K562 (cell line): ENCODE data around the gene CEBPE. TPM values are rescaled to one million over a fixed set of nuclear protein-coding genes. Genes with fewer than 3 reads are reported as not detected.

Experiments
- CREB1 ChIP-seq, 2 experiments: sonication (generic) in 1 of 2; formaldehyde crosslinking in 1 of 2; IDR thresholded peaks; 2 replicates each; pipeline versions ENCODE4 v1.6.1 to v1.8.0; 2012 to 2022; ENCODE audit warnings: inconsistent platforms in 1 of 2, mild to moderate bottlenecking in 1 of 2, missing genetic modification reagents in 1 of 2, moderate library complexity in 1 of 2
- ETV6 ChIP-seq, 3 experiments: fragments of 150-350 bp in 1 of 3; sonication (generic) in 1 of 3; formaldehyde crosslinking in 1 of 3; IDR thresholded peaks; 2 replicates each; pipeline versions ENCODE4 v1.6.1 to v1.8.0; 2014 to 2022; ENCODE audit warnings: borderline replicate concordance in 2 of 3, low read depth in 2 of 3, antibody characterized with exemption in 1 of 3, low read length in 1 of 3, mild to moderate bottlenecking in 1 of 3, missing genetic modification reagents in 1 of 3
- GATAD2A ChIP-seq: fragments of 450-650 bp; IDR thresholded peaks from 2 replicates; pipeline ENCODE4 v1.6.1; 2017
- HDAC2 ChIP-seq: fragments of 450-650 bp; IDR thresholded peaks from 2 replicates; pipeline ENCODE4 v1.6.1; 2016; ENCODE audit warnings: mild to moderate bottlenecking
- MAZ ChIP-seq, 2 experiments: fragments of 450-650 bp in 1 of 2; sonication (generic) in 1 of 2; formaldehyde crosslinking; IDR thresholded peaks in 1 of 2; conservative IDR thresholded peaks in 1 of 2; 2 replicates each; pipeline versions ENCODE4 v1.4.0 to v1.5.0; 2020; ENCODE audit warnings: mild to moderate bottlenecking in 1 of 2, missing genetic modification reagents in 1 of 2
- POLR2A ChIP-seq: fragments of 450-650 bp; conservative IDR thresholded peaks from 2 replicates; pipeline ENCODE4 v1.6.1; 2016
- SMARCE1 ChIP-seq: fragments of 450-650 bp; IDR thresholded peaks from 2 replicates; pipeline ENCODE4 v1.7.1; 2016; ENCODE audit warnings: mild to moderate bottlenecking
- SOX6 ChIP-seq: fragments of 450-650 bp; IDR thresholded peaks from 2 replicates; pipeline ENCODE4 v1.6.1; 2014; ENCODE audit warnings: mild to moderate bottlenecking
- SRF ChIP-seq, 2 experiments: fragments of 250-450, 450-650 bp in 1 of 2; sonication (Bioruptor Pico) in 1 of 2; sonication (generic) in 1 of 2; formaldehyde crosslinking; IDR thresholded peaks; 2 replicates each; pipeline versions ENCODE4 v1.5.0 to v1.5.1; 2020 to 2022; ENCODE audit warnings: mild to moderate bottlenecking in 1 of 2, missing genetic modification reagents in 1 of 2
- STAT5A ChIP-seq: IDR thresholded peaks from 2 replicates; pipeline ENCODE4 v1.6.1; 2012; ENCODE audit warnings: low read length, inconsistent platforms, borderline replicate concordance
- TRIM28 ChIP-seq: fragments of 450-650 bp; IDR thresholded peaks from 2 replicates; pipeline ENCODE4 v1.6.1; 2017
- ZFX ChIP-seq: sonication (generic); formaldehyde crosslinking; IDR thresholded peaks from 2 replicates; pipeline ENCODE4 v1.8.0; 2022; ENCODE audit warnings: mild to moderate bottlenecking, missing genetic modification reagents, moderate library complexity
- ZSCAN29 ChIP-seq: fragments of 450-650 bp; IDR thresholded peaks from 2 replicates; pipeline ENCODE4 v1.6.1; 2017
- polyA plus RNA-seq, 8 experiments: library from polyadenylated mRNA; depleted of rRNA in 4 of 8; stranded (reverse) in 5 of 8; unstranded in 3 of 8; fragments of >200 nt; fragmentation: Nextera tagmentation in 2 of 8; fragmentation: Illumina TruSeq in 1 of 8; extraction: Ambion mirVana in 2 of 8; extraction: Trizol in 1 of 8; gene quantifications; 2 replicates each; pipeline versions ENCODE4 v1.2.1 to v1.2.3, GENCODE V29; 2011 to 2014; ENCODE audit warnings: inconsistent platforms in 1 of 8, missing spikeins in 1 of 8
- total RNA-seq, 7 experiments: library from RNA; depleted of rRNA in 6 of 7; stranded (reverse); fragments of >200 nt in 6 of 7; fragmentation: Illumina TruSeq in 2 of 7; extraction: Trizol in 2 of 7; gene quantifications; 2 replicates each; pipeline versions ENCODE4 v1.2.1 to v1.2.3, GENCODE V29; 2011 to 2021; ENCODE audit warnings: low replicate concordance in 1 of 7
- TF ChIP-seq, protein P1 (sequence below), 2 experiments: fragments of 450-650 bp; conservative IDR thresholded peaks; 2 replicates each; pipeline ENCODE4 v1.6.1; 2017; ENCODE audit warnings: mild to moderate bottlenecking in 2 of 2, moderate library complexity in 2 of 2
- TF ChIP-seq, protein P2 (sequence below): fragments of 450-650 bp; IDR thresholded peaks from 2 replicates; pipeline ENCODE4 v1.6.1; 2018; ENCODE audit not compliant: partially characterized antibody
- TF ChIP-seq, protein P3 (sequence below): sonication (generic); formaldehyde crosslinking; IDR thresholded peaks from 2 replicates; pipeline ENCODE4 v1.8.0; 2022; ENCODE audit warnings: mild to moderate bottlenecking, missing genetic modification reagents

CEBPE gene
- total and polyA plus RNA-seq, 9 of the 15 experiments (the other 6 are each of a cell fraction or from before 2014, with no cell fraction given), result 0.09 to 0.15 (median 0.13) TPM; not detected in 6

DNA sequence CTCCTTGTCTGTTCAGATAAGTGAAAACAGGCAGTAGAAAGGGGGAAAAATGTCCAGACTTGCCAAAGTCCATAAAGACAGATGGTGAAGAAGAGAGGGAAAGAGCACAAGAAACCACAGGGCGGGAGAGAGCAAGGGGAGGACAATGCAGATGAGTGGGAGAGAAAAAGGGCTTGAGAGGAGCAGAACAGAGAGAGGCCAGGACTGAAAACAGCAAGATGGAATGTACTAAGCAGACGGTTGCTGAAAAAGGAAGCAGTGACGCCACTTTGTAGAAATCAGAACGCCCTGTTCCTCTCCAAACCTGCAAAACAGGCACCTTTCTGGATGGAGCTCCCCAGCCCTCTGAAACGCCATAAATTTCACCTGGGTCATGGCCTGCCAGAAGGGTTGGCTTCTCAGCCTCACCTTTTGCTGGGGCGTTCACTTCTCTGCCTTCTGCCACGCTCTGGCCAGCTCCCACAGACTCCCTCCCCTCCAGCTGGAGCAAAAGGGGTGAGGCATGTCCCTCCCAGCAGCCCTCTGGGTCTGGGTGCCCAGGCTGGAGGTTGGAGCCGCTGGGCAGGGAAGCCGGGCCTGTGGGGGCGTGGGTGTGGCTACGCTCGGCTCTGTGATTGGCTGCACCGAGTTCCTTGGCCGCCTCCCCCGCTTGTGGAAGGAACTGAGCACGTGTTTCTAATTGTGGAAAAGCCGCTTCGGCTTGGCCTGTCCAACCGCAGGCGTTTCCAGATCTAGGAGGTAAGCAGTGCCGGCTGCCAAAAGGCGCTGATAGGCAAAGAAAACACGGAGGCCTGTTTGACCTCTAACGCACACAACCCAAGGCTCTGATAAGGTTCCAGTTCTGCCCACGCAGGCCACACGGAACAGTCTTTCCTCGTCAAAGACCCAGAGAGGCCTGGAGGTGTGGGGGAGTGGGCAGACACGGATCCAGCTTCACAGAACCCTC, 35.1 kb upstream of the CEBPE start (continued):
- TF ChIP-seq, protein P1, sequence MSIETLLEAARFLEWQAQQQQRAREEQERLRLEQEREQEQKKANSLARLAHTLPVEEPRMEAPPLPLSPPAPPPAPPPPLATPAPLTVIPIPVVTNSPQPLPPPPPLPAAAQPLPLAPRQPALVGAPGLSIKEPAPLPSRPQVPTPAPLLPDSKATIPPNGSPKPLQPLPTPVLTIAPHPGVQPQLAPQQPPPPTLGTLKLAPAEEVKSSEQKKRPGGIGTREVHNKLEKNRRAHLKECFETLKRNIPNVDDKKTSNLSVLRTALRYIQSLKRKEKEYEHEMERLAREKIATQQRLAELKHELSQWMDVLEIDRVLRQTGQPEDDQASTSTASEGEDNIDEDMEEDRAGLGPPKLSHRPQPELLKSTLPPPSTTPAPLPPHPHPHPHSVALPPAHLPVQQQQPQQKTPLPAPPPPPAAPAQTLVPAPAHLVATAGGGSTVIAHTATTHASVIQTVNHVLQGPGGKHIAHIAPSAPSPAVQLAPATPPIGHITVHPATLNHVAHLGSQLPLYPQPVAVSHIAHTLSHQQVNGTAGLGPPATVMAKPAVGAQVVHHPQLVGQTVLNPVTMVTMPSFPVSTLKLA (conservative IDR thresholded peaks at IDR 0.05), result peak; percentile 95 to 98
- TF ChIP-seq HDAC2 (peak; percentile 71; the same call in 1 of the 2 replicates), MAZ (CRISPR knock-in tag; conservative IDR thresholded peaks at IDR 0.05 in 1 of 2, IDR thresholded peaks at IDR 0.05 in 1 of 2) (peak; percentile 45 to 58; a peak in 1 of 4 replicates), SRF (CRISPR knock-in tag; IDR thresholded peaks at IDR 0.05) (0 out of 4 replicates have a peak, but pooled peaks of 1 of the 2 experiments have one; percentile 54), ZSCAN29 (no peak), POLR2A (peak; percentile 45; the same call in 1 of the 2 replicates), TRIM28 (0 out of 2 replicates have a peak, but pooled peaks have one; percentile 26), GATAD2A (peak; percentile 31; the same call in 1 of the 2 replicates), STAT5A (peak; percentile 25; the same call in 1 of the 2 replicates), ETV6 (IDR thresholded peaks at IDR 0.05; ENCODE audit: borderline replicate concordance in 1 of 2, low read depth in 2 of 2, low read length in 1 of 2) (no peak), ETV6 (CRISPR knock-in tag; IDR thresholded peaks at IDR 0.05; ENCODE audit: borderline replicate concordance) (no peak), SMARCE1 (peak; percentile 17; the same call in 1 of the 2 replicates), CREB1 (IDR thresholded peaks at IDR 0.05) (0 out of 2 replicates have a peak, but pooled peaks have one; percentile 13), CREB1 (CRISPR knock-in tag; IDR thresholded peaks at IDR 0.05) (no peak), ZFX (CRISPR knock-in tag) (peak; percentile 80), SOX6 (peak; percentile 79)
- TF ChIP-seq, protein P2, sequence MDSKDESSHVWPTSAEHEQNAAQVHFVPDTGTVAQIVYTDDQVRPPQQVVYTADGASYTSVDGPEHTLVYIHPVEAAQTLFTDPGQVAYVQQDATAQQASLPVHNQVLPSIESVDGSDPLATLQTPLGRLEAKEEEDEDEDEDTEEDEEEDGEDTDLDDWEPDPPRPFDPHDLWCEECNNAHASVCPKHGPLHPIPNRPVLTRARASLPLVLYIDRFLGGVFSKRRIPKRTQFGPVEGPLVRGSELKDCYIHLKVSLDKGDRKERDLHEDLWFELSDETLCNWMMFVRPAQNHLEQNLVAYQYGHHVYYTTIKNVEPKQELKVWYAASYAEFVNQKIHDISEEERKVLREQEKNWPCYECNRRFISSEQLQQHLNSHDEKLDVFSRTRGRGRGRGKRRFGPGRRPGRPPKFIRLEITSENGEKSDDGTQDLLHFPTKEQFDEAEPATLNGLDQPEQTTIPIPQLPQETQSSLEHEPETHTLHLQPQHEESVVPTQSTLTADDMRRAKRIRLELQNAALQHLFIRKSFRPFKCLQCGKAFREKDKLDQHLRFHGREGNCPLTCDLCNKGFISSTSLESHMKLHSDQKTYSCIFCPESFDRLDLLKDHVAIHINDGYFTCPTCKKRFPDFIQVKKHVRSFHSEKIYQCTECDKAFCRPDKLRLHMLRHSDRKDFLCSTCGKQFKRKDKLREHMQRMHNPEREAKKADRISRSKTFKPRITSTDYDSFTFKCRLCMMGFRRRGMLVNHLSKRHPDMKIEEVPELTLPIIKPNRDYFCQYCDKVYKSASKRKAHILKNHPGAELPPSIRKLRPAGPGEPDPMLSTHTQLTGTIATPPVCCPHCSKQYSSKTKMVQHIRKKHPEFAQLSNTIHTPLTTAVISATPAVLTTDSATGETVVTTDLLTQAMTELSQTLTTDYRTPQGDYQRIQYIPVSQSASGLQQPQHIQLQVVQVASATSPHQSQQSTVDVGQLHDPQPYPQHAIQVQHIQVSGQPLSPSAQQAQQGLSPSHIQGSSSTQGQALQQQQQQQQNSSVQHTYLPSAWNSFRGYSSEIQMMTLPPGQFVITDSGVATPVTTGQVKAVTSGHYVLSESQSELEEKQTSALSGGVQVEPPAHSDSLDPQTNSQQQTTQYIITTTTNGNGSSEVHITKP, result peak; percentile 21
- TF ChIP-seq, protein P3, sequence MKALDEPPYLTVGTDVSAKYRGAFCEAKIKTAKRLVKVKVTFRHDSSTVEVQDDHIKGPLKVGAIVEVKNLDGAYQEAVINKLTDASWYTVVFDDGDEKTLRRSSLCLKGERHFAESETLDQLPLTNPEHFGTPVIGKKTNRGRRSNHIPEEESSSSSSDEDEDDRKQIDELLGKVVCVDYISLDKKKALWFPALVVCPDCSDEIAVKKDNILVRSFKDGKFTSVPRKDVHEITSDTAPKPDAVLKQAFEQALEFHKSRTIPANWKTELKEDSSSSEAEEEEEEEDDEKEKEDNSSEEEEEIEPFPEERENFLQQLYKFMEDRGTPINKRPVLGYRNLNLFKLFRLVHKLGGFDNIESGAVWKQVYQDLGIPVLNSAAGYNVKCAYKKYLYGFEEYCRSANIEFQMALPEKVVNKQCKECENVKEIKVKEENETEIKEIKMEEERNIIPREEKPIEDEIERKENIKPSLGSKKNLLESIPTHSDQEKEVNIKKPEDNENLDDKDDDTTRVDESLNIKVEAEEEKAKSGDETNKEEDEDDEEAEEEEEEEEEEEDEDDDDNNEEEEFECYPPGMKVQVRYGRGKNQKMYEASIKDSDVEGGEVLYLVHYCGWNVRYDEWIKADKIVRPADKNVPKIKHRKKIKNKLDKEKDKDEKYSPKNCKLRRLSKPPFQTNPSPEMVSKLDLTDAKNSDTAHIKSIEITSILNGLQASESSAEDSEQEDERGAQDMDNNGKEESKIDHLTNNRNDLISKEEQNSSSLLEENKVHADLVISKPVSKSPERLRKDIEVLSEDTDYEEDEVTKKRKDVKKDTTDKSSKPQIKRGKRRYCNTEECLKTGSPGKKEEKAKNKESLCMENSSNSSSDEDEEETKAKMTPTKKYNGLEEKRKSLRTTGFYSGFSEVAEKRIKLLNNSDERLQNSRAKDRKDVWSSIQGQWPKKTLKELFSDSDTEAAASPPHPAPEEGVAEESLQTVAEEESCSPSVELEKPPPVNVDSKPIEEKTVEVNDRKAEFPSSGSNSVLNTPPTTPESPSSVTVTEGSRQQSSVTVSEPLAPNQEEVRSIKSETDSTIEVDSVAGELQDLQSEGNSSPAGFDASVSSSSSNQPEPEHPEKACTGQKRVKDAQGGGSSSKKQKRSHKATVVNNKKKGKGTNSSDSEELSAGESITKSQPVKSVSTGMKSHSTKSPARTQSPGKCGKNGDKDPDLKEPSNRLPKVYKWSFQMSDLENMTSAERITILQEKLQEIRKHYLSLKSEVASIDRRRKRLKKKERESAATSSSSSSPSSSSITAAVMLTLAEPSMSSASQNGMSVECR (CRISPR knock-in tag), result peak; percentile 38; the same call in 1 of the 2 replicates
